Stimulated activated CD4-positive, alpha-beta T cell treated with anti-CD3 and anti-CD28 coated beads, Interleukin-1b, Interleukin-23, amount 100 ng/mL, for 4 hours (primary cell): ENCODE measurements around the gene CKAP5.

Experiments used
- DNase-seq, 2 donors: peaks; one replicate each; pipeline ENCODE4 v3.0.0-alpha.2; 2020; ENCODE audit warnings: low read depth in 2 of 2

The CKAP5 gene

DNA sequence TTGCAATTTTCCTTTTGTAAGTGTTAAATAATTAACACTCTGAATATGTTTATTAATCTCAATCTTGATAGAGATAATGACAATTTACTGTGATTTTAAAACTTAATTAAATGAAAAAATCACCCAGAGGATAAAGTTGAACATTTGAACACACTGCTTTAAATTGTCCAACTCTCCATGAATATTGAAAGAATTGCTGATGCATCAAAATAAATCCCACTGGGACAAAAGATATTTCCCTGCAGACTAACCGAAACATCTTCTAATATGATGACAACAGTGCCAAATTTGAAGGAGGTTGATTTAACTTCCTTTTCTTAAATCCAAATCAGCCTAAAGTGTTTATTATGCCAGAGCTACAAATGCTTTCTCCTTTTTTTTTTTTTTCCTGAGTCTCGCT lies 79.4 kb downstream of the CKAP5 start:
- DNase-seq = no peak

DNA sequence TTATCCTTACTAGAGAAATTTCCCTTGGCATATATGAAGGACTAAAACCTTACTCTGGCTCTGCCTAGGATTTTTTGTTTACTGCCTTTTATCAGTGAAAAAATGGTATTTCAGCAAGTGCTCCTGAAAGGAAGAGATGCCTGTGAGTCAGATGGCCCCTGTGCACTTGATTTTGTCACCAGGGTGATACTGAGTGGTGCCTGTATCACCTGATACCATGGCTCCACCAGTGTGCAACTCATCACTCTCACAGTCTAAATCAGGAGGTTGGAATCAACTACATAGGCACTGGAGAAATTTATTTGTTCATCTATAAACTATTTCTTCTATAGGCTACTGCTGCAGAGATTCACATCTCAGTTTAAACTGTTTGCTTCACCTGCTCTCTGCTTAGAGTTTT lies 83.8 kb downstream of the CKAP5 start:
- no peak for DNase-seq

DNA sequence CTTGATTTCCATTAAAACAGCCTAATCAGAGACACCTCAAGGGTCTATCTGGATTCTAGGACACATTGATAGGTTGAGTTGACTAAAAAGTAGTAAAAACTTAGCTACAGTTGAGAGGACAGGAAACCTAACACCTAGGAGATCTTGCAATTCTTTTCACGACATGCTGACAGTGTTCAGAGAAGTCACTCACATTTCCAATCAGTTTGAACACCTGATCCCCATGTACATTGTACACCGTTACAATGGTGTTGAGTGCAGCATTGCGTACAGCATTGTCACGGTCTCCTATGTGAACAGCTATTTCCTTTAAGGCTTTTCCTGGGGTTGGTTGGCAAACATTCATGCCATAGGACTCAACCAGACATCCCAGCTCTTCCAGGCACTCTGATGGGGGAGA lies 84.3 kb downstream of the CKAP5 start:
- DNase-seq = no peak

GRCh38 chr11:46760429-46761128 lies 85.5 kb downstream of the CKAP5 start:
- no peak for DNase-seq

DNA sequence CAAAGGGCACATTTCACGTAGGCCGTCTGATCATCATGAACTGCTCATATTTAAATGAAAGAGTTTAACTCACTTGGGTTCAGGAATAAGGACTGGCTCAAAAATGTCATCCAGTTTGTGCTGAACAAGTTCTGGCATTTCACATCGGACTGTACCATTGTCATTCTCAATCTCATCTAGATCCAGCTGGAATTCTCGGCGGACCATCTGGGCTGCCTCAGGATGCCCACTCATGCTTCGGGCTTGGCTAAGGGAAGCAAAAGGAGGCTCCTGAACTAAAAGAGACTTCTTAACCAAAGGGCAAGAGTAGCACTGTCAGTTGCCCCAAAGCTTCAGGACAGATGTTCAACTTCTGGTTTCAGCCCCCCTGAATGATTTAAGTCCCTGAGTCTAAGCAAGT lies 86.9 kb downstream of the CKAP5 start:
- no peak for DNase-seq

- DNase-seq = no peak
These were observed 90.1 kb downstream of the CKAP5 start for GRCh38 chr11:46755962-46756361.

DNA sequence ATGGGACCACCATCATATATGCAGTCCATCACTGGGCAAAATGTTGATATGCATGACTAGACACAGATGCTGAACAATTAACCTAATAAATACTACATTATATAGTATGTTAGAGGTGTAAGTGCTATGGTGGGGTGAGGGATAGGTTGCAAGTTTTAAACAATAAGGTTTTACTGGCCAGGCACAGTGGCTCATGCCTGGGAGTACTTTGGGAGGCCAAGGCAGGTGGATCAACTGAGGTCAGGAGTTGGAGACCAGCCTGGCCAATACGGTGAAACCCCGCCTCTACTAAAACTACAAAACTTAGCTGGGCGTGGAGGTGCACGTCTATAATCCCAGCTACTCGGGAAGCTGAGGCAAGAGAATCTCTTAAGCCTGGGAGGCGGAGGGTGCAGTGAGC lies 98.9 kb downstream of the CKAP5 start:
- no peak for DNase-seq

- DNase-seq = no peak
These were observed 100.1 kb downstream of the CKAP5 start for GRCh38 chr11:46745995-46746394.

- no peak for DNase-seq
These were observed 100.8 kb downstream of the CKAP5 start for GRCh38 chr11:46745328-46745727.

DNA sequence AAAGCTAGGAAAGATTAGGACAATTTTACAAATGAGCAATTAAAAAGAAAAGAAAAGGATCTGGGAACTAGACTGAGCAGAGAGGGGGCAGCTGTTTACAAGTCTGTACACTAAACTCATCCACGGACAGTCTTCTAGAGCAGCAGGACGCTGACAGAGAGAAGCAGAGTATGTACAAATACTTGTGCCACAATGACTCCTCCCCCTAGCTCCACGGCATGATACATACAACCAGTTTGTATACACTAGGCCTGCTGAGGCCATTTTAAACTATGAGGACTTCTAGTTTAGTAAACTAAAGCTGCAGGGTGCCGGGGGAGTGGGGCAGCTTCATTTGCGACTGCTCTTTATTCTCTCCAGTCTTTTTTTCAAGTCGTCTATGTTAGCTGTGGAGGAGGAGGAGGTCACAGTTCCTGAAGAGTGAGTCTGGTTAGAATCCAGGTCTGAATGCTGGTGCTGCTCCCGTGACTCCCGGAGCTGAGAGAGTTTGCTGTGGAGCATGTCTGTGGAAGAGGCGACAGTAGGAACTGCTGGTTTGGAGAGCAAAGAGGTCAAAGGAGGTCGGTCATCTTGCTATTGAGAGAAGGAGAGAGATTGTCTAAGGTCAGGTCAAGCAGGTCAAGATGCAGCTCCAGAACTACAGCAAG lies 102.3 kb downstream of the CKAP5 start:
- no peak for DNase-seq

DNA sequence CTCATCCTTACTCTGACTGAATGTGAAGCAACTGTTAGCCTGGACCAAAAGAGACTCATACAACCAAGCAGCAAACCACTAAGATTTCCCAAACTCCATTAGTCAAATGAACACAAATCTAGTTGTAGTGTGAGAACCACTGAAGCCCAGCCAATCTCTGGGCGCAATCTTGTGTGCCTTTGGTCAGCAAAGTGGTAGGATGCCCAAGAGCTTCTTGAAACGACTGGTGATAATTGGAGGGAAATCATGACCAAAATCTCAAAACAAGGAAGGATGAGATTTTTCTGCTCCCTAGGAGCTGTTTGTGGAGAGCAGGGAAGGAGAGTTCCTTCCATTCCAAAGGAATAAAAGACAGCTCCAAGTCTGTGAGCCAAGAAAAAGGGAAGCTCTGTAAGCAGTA lies 103.0 kb downstream of the CKAP5 start:
- no peak for DNase-seq

DNA sequence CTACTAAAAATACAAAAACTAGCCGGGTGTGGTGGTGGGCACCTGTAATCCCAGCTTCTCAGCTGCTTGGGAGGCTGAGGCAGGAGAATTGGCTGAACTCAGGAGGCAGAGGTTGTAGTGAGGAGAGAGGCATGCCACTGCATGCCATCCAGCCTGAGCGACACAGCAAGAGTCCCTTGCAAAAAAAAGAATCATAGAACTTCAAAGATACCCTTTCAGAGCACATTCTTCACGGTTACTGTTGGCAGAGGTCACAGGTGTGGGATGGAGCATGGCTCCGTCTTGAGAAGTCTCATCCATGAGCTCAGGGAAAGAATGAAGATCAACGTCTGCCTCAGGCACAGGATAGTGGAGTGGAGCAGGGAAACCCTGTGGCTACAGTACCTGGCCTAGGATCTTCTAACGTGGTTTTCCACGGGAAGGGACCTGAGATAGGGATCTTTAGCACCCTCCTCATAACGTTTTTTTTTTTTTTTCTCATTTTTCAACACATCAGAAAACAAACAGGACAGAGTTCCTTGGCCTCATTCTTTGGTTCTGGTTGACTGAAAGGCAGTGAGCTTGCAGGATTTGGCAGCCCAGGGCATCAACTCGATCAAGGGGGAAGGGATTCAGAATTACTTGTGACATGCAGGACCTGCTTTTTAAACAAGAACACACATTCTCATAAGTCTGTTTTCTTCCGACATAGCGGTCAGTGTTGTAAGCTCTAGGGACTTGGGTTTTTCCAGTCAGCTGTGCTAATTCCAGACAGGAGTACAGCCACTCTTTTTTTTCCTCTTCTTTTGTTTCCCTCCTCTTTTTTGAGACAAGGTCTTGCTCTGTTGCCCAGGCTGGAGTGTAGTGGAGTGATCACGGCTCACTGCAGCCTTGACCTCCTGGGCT lies 104.2 kb downstream of the CKAP5 start:
- no peak for DNase-seq

DNA sequence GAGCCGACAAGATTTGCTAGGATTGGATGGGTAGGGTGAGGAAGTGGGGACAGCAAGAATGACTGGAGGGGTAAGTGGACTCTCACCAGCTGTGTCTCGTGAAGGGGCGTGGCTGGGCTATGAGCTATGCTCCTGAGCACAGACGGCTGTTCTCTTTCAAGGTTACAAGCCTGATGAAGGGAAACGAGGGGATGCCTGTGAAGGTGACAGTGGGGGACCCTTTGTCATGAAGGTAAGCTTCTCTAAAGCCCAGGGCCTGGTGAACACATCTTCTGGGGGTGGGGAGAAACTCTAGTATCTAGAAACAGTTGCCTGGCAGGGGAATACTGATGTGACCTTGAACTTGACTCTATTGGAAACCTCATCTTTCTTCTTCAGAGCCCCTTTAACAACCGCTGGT lies 107.2 kb downstream of the CKAP5 start:
- DNase-seq = no peak

DNA sequence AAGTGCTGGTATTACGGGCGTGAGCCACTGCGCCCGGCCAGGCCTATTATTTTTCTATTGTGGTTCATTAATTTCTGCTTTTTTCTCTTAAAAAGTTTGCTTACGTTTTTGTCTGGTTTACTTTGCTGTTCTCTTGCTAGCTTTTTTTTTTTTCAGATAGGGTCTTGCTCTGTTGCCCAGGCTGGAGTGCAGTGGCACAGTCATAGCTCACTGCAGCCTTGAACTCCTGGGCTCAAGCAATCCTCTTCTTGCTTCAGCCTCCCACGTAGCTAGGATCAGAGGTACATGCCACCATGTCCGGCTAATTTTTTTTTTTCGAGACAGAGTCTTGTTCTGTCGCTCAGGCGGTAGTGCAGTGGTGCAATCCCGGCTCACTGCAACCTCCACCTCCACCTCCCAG lies 108.4 kb downstream of the CKAP5 start:
- no peak for DNase-seq

- no peak for DNase-seq
These were observed 109.5 kb downstream of the CKAP5 start for GRCh38 chr11:46736615-46737014.

GRCh38 chr11:46736146-46736545 lies 109.9 kb downstream of the CKAP5 start:
- no peak for DNase-seq

DNA sequence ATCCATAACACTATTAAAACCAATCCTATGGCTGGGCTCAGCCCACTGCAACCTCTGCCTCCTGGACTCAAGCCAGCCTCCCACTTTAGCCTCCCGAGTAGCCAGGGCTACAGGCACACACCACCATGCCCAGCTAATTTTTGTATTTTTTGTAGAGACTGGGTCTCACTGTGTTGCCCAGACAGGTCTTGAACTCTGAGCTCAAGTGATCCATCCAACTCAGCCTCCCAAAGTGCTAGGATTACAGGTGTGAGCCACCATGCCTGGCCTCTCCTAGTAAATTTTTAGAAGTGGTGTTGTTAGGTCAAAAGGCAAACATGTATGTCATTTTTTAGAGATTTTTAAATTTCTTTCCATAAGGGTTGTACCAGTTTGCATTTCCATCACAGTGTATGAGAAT lies 112.8 kb downstream of the CKAP5 start:
- DNase-seq = no peak

GRCh38 chr11:46731545-46731944 lies 114.5 kb downstream of the CKAP5 start:
- no peak for DNase-seq

DNA sequence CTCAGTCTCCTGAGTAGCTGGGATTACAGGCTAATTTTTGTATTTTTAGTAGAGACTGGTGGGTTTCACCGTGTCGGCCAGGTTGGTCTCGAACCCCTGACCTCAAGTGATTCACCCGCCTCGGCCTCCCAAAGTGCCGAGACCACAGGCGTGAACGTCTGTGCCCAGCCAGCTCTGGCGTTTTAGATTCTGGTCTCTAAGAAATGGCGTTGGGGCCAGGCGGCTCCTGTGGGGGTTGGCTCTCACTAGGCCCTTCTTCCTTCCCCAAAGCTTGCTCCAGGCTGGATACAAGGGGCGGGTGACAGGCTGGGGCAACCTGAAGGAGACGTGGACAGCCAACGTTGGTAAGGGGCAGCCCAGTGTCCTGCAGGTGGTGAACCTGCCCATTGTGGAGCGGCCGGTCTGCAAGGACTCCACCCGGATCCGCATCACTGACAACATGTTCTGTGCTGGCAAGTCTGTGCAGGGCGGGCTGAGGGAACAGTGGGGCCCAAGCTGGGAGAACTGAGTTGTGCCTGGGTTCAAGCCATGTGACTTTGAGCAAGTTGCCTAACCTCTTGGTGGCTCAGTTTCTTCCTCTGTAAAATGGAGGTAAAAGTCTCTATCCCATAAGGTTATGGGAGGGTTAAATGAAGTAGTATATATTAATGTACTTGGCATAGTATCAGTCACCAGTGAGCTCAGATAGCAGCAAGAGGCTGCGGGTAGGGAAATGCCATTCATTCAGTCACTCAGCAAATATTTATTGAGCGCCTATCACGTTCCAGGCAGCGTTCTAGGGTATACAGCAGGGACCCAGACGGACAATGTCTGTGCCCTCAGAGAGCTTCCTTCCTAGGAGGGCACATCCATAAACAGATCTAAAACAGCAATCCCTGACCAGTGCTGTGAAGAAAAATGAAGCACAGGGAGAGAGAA lies 116.7 kb downstream of the CKAP5 start:
- no peak for DNase-seq

GRCh38 chr11:46728659-46729040 lies 117.4 kb downstream of the CKAP5 start:
- DNase-seq = no peak

- DNase-seq = no peak
These were observed 118.0 kb downstream of the CKAP5 start for GRCh38 chr11:46727952-46728658.
